SKM-1 treated with dmso at 0.1 percent for 144 hours (cell line): ENCODE data around the gene BUD31.

ENCODE experiments used
- DNase-seq: peaks from one replicate; lab custom pipeline; 2025; ENCODE audit not compliant: unreplicated experiment; lab: John Stamatoyannopoulos, UW

Gene BUD31

GRCh38 chr7:99397297-99397983 lies 11.3 kb upstream of the BUD31 start:
- DNase-seq: no peak

GRCh38 chr7:99398891-99399445 lies 9.8 kb upstream of the BUD31 start:
- DNase-seq: no peak

GRCh38 chr7:99399597-99399996 lies 9.2 kb upstream of the BUD31 start:
- DNase-seq: no peak

- DNase-seq: no peak
Measured at GRCh38 chr7:99402854-99403253, 5.9 kb upstream of the BUD31 start.

GRCh38 chr7:99403764-99404163 lies 5.0 kb upstream of the BUD31 start:
- DNase-seq: no peak

- DNase-seq: no peak
Measured at GRCh38 chr7:99404235-99404976, 4.4 kb upstream of the BUD31 start.

- DNase-seq: no peak
Measured at GRCh38 chr7:99404977-99405320, 3.8 kb upstream of the BUD31 start.

GRCh38 chr7:99406557-99406956 lies 2.2 kb upstream of the BUD31 start:
- DNase-seq: no peak

GRCh38 chr7:99407872-99408378 lies 844 bp upstream of the BUD31 start:
- DNase-seq: no peak

GRCh38 chr7:99409192-99409572 lies 413 bp downstream of the BUD31 start:
- DNase-seq: no peak

GRCh38 chr7:99409806-99410205 lies 1.0 kb downstream of the BUD31 start:
- no peak for DNase-seq

GRCh38 chr7:99410635-99411034 lies 1.9 kb downstream of the BUD31 start:
- DNase-seq: no peak

- DNase-seq: peak; percentile 44
Measured at GRCh38 chr7:99415513-99416127, 6.9 kb downstream of the BUD31 start.

- DNase-seq: no peak
Measured at GRCh38 chr7:99418260-99418659, 9.5 kb downstream of the BUD31 start.

- no peak for DNase-seq
Measured at GRCh38 chr7:99419323-99420021, 10.7 kb downstream of the BUD31 start.

GRCh38 chr7:99420213-99420612 lies 11.4 kb downstream of the BUD31 start:
- no peak for DNase-seq

GRCh38 chr7:99420986-99421385 lies 12.2 kb downstream of the BUD31 start:
- no peak for DNase-seq

GRCh38 chr7:99422186-99422585 lies 13.4 kb downstream of the BUD31 start:
- DNase-seq: no peak

- DNase-seq: no peak
Measured at GRCh38 chr7:99422625-99423024, 13.9 kb downstream of the BUD31 start.

- DNase-seq: no peak
Measured at GRCh38 chr7:99424932-99425730, 16.4 kb downstream of the BUD31 start.
